Activated T-helper 1 cell treated with anti-CD3 and anti-CD28 coated beads, Interleukin-2, amount 50 U/mL, for 16 hours (primary cell): ENCODE results near the gene ELOVL1.
A peak's percentile ranks its signal among the peaks of the same experiment; 100 is the strongest.
"Not testable (repeated sequence)": the region's sequence is repeated elsewhere in the genome, so short reads cannot be mapped to it uniquely, and the experiment has no call there.

Experiments used
- DNase-seq, 2 donors: peaks; one replicate each; pipeline ENCODE4 v3.0.0-alpha.2; 2020; ENCODE audit warnings: low read depth in 1 of 2, low spot score in 1 of 2

ELOVL1 gene

DNA sequence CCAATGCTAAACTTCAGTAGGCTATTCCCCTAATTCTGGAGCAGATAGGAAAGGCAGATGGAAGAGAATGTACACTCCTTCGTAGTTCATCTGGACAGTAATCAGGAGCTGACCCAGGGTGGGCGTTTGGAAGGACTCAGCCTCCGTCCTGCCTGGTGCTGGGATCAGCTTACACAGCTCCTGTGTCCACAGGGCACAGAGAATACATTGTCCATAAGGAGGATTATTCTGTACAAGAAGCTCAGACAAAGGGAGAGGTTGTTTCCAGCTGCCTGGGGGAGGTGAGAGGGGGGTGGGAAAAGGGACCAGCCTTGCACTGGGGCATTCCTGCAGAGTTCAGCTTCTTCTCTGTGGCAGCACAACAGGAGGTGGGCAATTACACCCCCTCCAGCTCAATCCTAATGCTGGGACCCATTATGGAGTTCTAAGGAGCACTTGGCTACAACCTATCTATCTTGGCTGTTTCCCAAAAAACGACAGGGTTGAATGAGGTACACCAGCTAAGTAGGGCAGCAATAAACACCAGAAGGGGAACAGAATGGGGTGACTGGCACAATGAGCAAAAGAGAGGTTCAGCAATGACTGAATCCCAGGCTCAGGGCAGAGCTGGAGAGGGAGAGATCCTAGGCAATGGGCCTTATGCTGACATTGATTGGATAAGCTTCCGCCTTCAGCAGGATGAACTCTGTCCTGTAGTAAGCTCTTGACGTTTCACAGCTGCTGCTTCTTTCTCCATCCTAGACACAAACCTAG lies 14.4 kb upstream of the ELOVL1 start:
- DNase-seq: no peak

GRCh38 chr1:43381612-43382011 lies 13.8 kb upstream of the ELOVL1 start:
- no peak for DNase-seq

DNA sequence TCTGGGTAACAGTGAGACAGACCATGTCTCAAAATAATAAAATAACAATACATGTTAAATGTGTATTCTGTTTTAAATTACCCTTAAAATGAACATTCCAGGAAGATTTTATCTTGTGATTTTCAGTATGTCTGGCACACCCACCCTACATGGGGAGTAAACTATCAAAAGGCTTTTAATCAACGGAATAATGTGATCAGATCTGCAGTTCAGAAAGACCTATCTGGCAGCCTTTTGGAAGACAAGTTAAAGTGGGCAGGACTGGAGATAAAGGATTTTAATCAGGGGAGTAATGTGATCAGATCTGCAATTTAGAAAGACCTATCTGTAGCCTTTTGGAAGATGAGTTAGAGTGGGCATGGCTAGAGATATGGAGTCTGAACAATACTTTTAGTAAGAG lies 11.7 kb upstream of the ELOVL1 start:
- no peak for DNase-seq

DNA sequence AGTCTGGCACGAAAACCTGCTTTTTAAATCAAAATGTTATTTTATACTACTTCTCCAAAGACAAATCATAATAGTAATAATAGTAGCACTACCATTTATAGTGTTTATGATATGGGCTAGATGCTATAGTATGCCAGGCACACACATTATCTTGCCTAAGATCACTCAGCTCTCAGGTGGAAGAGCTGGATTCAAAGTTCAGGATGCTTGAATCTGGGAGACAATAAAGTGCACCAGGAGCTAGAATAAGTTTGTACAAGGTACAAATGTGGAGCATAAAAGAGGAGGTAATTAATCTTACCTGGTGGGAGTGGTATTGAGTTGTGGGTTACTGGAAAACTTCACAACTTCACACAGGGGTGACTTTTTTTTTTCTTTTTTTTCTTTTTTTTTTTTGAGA lies 10.0 kb upstream of the ELOVL1 start:
- DNase-seq: no peak

DNA sequence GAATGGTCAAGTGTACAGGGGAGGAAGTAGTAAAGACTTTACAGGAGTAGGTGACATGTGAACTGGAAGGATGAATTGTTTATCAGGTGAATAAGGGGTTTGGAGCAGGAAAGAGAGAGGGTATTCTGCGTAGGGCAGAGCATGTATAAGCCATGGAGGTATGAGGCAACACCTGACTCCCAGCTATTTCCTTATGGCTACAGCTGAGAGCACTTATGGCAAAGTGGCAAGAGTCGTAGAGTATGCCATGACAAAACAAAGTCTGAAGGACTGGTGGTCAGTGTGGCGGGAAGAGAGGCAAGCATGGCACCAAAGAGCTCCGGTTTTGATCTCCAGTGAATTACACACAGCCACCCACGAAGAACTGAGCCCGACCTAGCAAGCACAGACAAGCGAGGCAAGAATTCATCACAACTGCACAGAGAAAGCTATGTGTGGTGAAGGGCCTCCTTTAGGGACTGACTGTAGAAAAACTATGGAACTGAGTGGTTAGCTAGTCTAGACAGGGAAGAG lies 9.0 kb upstream of the ELOVL1 start:
- no peak for DNase-seq

DNA sequence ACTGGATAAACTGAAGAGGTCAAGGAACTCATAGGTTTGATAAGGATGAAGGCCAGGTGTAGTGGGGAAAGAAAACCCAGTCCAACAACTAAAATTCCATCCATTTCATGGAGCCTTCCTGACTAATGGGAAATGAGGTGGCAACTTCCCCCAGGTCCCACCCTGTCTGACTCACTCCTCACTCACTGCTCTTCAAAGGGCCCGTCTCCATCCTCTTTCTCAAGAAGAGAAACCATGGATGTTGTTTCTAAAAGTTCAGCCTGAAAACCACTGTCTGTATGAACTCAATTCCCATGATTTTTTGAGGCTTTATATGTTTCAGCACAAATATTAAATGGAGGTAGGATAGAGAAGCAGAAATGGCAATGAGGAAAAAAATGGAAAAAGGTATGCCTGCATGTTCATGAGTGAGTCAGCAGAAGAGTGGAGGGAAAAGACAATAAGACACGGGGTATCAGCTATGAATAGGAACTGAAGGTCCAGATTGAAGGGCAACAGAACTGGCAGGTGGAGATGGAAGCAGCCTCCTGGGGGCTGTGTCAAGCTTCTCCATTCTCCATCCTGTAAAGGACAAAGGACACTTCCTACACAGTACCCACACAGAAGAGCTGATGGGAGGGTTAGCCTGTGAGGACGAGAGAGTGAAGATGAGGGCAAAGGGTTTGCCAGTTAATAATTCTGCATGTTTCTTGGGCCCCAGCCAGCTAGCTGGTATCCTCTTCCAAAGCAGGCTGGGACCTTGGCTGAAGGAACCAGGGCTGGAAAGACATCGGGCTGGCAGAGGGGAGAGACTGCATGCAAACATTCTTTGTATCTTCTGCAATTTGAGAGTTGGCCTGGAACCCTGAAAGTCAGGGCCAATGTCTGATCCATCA lies 5.5 kb upstream of the ELOVL1 start:
- DNase-seq: no peak

DNA sequence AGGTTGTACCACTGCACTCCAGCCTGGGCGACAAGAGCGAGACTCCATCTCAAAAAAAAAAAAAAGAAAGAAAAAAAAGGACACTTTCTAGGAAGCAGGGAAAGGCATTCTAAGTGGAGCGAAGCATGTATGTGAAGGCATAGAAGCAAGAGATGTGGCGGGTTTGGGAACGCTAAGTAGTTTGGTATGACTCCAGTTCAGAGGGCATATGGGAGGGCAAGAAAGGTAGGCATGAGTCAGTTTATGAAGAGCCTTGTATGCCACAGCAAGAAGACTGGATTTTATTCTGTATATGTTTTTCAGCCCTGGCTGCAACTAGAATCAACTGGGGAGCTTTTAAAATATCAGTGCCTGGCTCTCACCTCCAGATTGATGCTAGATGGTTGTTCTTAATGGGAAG lies 4.4 kb upstream of the ELOVL1 start:
- no peak for DNase-seq

DNA sequence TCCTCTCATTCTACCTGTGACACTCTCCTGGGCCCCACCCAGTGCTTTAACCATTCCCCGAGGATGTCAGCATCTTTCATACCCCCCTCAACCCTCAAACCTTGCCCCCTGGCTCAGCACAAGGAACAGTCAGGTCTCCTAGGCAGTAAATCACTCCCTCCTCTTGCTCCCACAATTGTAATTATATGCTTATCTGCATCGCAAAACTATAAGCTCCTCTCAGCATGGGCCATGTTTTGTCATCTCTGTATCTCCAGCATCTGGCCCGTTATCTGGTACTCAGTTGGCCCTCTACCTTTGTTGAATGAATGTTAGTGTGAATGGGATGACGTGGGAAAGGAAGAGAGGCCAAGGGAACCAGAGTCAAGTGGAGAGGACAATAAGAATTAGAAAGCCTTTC lies 2.8 kb upstream of the ELOVL1 start:
- no peak for DNase-seq

DNA sequence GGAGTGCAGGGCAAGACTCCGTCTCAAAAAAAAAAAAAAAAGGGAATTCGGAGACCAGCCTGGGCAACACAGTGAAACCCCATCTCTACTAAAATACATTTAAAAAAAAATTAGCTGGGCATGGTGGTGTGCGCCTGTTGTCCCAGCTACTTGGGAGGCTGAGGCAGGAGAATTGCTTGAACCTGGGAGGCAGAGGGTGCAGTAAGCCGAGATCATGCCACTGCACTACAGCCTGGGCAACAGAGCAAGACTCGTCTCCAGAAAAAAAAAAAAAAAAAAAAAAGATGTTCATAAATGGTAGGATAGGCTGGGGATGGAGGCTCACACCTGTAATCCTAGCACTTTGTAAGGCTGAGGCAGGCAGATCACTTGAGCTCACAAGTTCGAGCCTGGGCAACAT lies 2.0 kb upstream of the ELOVL1 start:
- DNase-seq: not testable (repeated sequence)

DNA sequence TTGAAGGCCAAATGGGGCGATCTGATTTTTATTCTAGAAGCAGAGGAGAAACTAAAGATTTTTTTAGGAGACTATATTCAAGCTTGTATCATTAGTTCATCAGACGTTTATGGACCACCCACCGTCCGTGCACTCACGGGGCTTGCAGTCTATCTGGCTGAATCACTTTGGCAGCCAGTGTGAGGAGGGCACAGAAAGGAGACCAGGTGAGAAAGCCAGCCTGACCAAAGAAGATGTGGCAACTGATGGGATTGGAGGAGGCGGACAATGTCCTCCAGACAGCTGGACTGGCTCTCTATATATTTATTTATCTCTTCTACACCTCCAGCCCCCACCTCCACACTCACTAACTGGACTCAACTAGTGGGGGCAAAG lies 822 bp upstream of the ELOVL1 start:
- DNase-seq: no peak

GRCh38 chr1:43367026-43367903 lies 546 bp downstream of the ELOVL1 start:
- no peak for DNase-seq

GRCh38 chr1:43366601-43367025 lies 1.2 kb downstream of the ELOVL1 start:
- DNase-seq: no peak

DNA sequence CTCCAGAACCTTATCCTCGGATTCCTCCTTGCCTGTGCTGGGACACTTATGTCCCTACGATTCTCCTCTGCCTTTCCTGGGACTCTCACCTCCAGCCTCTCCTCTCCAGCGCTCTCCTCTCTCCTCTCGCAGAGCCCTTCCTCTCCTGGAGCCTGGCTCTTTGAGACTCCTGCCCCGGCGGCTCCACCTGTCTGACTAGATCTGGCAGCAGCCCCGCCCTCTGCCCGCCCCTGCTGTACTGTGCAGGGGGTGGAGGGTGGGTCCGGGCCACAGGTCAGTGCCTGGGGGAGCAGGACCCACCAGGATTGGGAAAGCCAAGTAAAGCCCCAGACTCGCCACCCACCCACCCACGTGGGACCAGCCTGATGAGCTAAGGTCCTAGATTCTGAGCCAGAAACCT lies 1.6 kb downstream of the ELOVL1 start:
- no peak for DNase-seq

DNA sequence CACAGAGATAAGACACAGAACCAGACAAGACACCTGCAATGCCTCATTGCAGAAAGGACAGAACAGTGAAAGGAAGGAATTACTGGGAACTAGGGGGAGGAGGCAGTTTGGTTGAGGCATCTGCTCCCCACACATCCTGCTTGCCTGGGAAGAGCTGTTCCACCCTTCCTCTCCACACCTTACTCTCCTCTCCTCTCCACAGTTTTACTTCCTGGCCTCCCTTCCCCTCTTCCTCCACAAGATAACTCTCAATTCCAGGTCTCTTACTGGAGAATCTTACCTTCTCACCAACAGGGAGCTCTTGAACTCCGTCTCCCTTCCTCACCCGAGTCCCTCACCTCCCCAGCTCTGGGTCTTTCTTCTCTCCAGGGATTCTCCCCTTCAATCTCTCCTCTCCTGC lies 2.1 kb downstream of the ELOVL1 start:
- no peak for DNase-seq

GRCh38 chr1:43363935-43364525 lies 3.8 kb downstream of the ELOVL1 start:
- no peak for DNase-seq

GRCh38 chr1:43363283-43363934 lies 4.4 kb downstream of the ELOVL1 start:
- no peak for DNase-seq

GRCh38 chr1:43360616-43361015 lies 7.2 kb downstream of the ELOVL1 start:
- DNase-seq: no peak

GRCh38 chr1:43359696-43360095 lies 8.1 kb downstream of the ELOVL1 start:
- DNase-seq: no peak

GRCh38 chr1:43358746-43359693 lies 8.8 kb downstream of the ELOVL1 start, which contains the start of gene CDC20:
TSS of gene CDC20 (plus strand) at chr1:43358981. CDS start at chr1:43359216, 235 bp downstream.
- peak; percentile 93 to 96 for DNase-seq
